ENCODE results near the gene DENND1A.

DENND1A gene

GRCh38 chr9:123342247-123342646 is 587.7 kb downstream of the DENND1A start:
- DNase-seq, result no peak

- no peak for DNase-seq
These were observed 588.1 kb downstream of the DENND1A start for GRCh38 chr9:123341816-123342215.

GRCh38 chr9:123339666-123340510 is 590.0 kb downstream of the DENND1A start:
- DNase-seq, result peak; percentile 74 to 81

- peak; percentile 78 to 85 for DNase-seq
These were observed 590.9 kb downstream of the DENND1A start for GRCh38 chr9:123338710-123339665.

- no peak for DNase-seq
These were observed 592.0 kb downstream of the DENND1A start for GRCh38 chr9:123337971-123338370.

GRCh38 chr9:123336959-123337358 is 593.0 kb downstream of the DENND1A start:
- DNase-seq, result no peak

- DNase-seq, result no peak
These were observed 593.5 kb downstream of the DENND1A start for GRCh38 chr9:123336449-123336848.

GRCh38 chr9:123335986-123336329 is 594.0 kb downstream of the DENND1A start:
- no peak for DNase-seq

GRCh38 chr9:123335193-123335985 is 594.5 kb downstream of the DENND1A start:
- no peak for DNase-seq

GRCh38 chr9:123334639-123335038 is 595.3 kb downstream of the DENND1A start:
- no peak for DNase-seq

GRCh38 chr9:123333058-123333669 is 596.8 kb downstream of the DENND1A start:
- peak in 1 of 2 experiments; percentile 28 for DNase-seq

GRCh38 chr9:123331346-123332060 is 598.4 kb downstream of the DENND1A start:
- DNase-seq, result no peak
